Measurements from ENCODE around the gene NOS1AP. TPM values are rescaled to one million over a fixed set of nuclear protein-coding genes. Genes with fewer than 3 reads are reported as not detected.

Gene NOS1AP
- total RNA-seq, 1 experiment from 2014 or later: 14.7 TPM

DNA sequence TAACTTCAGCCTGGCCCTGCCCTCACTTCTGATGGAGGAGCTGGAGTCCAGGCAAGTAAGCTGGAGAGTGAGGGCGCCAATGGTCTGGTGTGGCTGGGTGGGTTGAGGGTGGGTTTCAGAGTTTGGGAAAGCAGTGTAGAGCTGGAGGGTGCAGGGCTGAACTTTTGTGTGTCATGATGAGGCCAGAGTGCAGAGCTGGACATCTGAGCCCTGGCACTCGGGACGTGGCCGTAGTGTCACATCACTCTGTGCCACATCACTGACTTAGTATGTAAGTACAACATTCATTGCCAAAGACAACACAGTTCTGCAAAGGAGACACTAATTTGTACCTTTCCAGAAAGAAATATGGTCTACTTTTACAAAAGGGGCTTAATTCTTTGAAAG lies 291.4 kb downstream of the NOS1AP start:
- H3K4me3 Mint-ChIP-seq: no peak overlapping the region
- H3K4me1 Mint-ChIP-seq: no peaks in the 10 kb centered on the region
- CTCF ChIA-PET: interaction anchor here (0.6 kb wide), 1 partner anchor 30 kb away, joined by 4 read pairs; no protein-coding TSS in a partner anchor

GRCh38 chr1:162361349-162361748 lies 291.9 kb downstream of the NOS1AP start:
- no peak overlapping the region for H3K27ac Mint-ChIP-seq
- H3K4me1 Mint-ChIP-seq: no peaks in the 10 kb centered on the region
- H3K9me3 Mint-ChIP-seq: no peaks in the 10 kb centered on the region
- H3K27me3 Mint-ChIP-seq (ENCODE audit: low read depth): no peaks in the 10 kb centered on the region
- no peak for DNase-seq (ENCODE audit: low spot score)
- H3K36me3 Mint-ChIP-seq: 0 out of 2 replicates have a peak, but pooled peaks cover 5% of the 10 kb centered on the region
- ChIA-PET POLR2A (no interaction called here), CTCF (no interaction called here)
- no peak overlapping the region for H3K4me3 Mint-ChIP-seq
- no peak for ATAC-seq
- TF ChIP-seq PRDM15 (CRISPR knock-in tag; IDR thresholded peaks at IDR 0.05): no peak
- no peak for TF ChIP-seq MXD4 (CRISPR knock-in tag; IDR thresholded peaks at IDR 0.05; ENCODE audit: borderline replicate concordance)
- TF ChIP-seq MYBL2 (CRISPR knock-in tag; IDR thresholded peaks at IDR 0.05): no peak
- no peak for TF ChIP-seq ELF4 (CRISPR knock-in tag; IDR thresholded peaks at IDR 0.05; ENCODE audit: low read depth)
- TF ChIP-seq, protein P1, sequence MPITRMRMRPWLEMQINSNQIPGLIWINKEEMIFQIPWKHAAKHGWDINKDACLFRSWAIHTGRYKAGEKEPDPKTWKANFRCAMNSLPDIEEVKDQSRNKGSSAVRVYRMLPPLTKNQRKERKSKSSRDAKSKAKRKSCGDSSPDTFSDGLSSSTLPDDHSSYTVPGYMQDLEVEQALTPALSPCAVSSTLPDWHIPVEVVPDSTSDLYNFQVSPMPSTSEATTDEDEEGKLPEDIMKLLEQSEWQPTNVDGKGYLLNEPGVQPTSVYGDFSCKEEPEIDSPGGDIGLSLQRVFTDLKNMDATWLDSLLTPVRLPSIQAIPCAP (CRISPR knock-in tag; IDR thresholded peaks at IDR 0.05): no peak
- no peak for TF ChIP-seq FOXP4 (CRISPR knock-in tag; IDR thresholded peaks at IDR 0.05)
- no peak for TF ChIP-seq ATF3 (CRISPR knock-in tag; conservative IDR thresholded peaks at IDR 0.05)
- TF ChIP-seq JAZF1 (CRISPR knock-in tag; IDR thresholded peaks at IDR 0.05): no peak
- TF ChIP-seq ERG (CRISPR knock-in tag; IDR thresholded peaks at IDR 0.05): no peak
- TF ChIP-seq ZNF396 (CRISPR knock-in tag; IDR thresholded peaks at IDR 0.05; ENCODE audit: borderline replicate concordance): no peak
- TF ChIP-seq SOX15 (CRISPR knock-in tag; IDR thresholded peaks at IDR 0.05): no peak
- no peak for TF ChIP-seq FOXP1 (CRISPR knock-in tag; IDR thresholded peaks at IDR 0.05; ENCODE audit: borderline replicate concordance)
- TF ChIP-seq ZNF219 (CRISPR knock-in tag; IDR thresholded peaks at IDR 0.05; ENCODE audit: borderline replicate concordance): no peak
- TF ChIP-seq ZNF263 (CRISPR knock-in tag; IDR thresholded peaks at IDR 0.05; ENCODE audit: low read depth): no peak

More for the DNA sequence above, 291.4 kb downstream of the NOS1AP start:
- DNase-seq (ENCODE audit: low spot score) (no peak), ATAC-seq (no peak)
- Mint-ChIP-seq H3K27me3 (ENCODE audit: low read depth) (no peaks in the 10 kb centered on the region), H3K36me3 (peaks cover 7% of the 10 kb centered on the region; the same call in 1 of the 2 replicates), H3K9me3 (no peaks in the 10 kb centered on the region), H3K27ac (no peak overlapping the region)
- no peak for TF ChIP-seq E2F5 (CRISPR knock-in tag; IDR thresholded peaks at IDR 0.05)
- no peak for TF ChIP-seq ZNF396 (CRISPR knock-in tag; IDR thresholded peaks at IDR 0.05; ENCODE audit: borderline replicate concordance)
- TF ChIP-seq, protein P2, sequence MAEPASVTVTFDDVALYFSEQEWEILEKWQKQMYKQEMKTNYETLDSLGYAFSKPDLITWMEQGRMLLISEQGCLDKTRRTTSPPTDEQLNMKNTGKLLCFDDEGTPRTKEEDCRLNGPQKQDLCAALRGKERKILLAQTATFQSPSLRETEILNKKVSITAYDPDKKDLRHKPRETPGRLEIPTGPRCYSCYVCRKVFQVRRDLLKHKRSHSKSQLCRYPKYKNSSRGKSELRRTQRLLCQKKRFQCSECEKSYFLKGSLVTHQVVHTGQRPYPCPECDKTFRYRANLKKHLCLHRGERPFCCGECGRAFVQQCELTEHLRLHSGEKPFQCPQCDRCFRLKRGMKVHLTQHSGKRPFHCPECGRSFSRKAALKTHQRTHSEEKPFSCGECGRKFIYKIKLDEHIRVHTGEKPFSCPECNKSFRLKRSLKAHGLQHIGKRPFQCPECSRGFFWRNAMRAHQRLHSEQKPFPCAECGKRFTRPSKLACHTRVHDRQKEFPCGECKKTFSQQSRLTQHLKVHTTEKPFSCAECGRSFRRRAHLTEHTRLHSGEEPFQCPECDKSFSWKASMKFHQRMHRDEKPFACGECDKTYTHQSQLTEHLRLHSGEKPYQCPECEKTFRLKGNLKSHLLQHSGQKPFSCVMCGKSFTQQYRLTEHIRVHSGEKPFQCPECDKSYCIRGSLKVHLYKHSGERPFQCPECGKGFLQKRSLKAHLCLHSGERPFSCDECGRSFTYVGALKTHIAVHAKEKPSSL (CRISPR knock-in tag; conservative IDR thresholded peaks at IDR 0.05): no peak
- TF ChIP-seq, protein P3, sequence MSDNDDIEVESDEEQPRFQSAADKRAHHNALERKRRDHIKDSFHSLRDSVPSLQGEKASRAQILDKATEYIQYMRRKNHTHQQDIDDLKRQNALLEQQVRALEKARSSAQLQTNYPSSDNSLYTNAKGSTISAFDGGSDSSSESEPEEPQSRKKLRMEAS (CRISPR knock-in tag; IDR thresholded peaks at IDR 0.05): no peak
- TF ChIP-seq, protein P4, sequence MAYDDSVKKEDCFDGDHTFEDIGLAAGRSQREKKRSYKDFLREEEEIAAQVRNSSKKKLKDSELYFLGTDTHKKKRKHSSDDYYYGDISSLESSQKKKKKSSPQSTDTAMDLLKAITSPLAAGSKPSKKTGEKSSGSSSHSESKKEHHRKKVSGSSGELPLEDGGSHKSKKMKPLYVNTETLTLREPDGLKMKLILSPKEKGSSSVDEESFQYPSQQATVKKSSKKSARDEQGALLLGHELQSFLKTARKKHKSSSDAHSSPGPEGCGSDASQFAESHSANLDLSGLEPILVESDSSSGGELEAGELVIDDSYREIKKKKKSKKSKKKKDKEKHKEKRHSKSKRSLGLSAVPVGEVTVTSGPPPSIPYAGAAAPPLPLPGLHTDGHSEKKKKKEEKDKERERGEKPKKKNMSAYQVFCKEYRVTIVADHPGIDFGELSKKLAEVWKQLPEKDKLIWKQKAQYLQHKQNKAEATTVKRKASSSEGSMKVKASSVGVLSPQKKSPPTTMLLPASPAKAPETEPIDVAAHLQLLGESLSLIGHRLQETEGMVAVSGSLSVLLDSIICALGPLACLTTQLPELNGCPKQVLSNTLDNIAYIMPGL (CRISPR knock-in tag; IDR thresholded peaks at IDR 0.05): no peak
- no peak for TF ChIP-seq EMX1 (CRISPR knock-in tag; IDR thresholded peaks at IDR 0.05)
- POLR2A ChIA-PET: no interaction called here

Data from WTC11 (cell line).